HT-29 (cell line): ENCODE data around the gene CST9. TPM values are rescaled to one million over a fixed set of nuclear protein-coding genes. Genes with fewer than 3 reads are reported as not detected.
"Not testable (repeated sequence)": the region's sequence is repeated elsewhere in the genome, so short reads cannot be mapped to it uniquely, and the experiment has no call there.

Experiments used
- DNase-seq: peaks from one replicate; pipeline ENCODE4 v3.0.0-alpha.2; 2015; ENCODE audit warnings: low spot score
- total RNA-seq: library from RNA; depleted of rRNA; stranded (reverse); fragments of >200 nt; shearing (Covaris generic); gene quantifications from 2 replicates; pipeline ENCODE4 v1.2.3, GENCODE V29; 2014

CST9 gene
- total RNA-seq, 1 experiment from 2014 or later, result not detected

DNA sequence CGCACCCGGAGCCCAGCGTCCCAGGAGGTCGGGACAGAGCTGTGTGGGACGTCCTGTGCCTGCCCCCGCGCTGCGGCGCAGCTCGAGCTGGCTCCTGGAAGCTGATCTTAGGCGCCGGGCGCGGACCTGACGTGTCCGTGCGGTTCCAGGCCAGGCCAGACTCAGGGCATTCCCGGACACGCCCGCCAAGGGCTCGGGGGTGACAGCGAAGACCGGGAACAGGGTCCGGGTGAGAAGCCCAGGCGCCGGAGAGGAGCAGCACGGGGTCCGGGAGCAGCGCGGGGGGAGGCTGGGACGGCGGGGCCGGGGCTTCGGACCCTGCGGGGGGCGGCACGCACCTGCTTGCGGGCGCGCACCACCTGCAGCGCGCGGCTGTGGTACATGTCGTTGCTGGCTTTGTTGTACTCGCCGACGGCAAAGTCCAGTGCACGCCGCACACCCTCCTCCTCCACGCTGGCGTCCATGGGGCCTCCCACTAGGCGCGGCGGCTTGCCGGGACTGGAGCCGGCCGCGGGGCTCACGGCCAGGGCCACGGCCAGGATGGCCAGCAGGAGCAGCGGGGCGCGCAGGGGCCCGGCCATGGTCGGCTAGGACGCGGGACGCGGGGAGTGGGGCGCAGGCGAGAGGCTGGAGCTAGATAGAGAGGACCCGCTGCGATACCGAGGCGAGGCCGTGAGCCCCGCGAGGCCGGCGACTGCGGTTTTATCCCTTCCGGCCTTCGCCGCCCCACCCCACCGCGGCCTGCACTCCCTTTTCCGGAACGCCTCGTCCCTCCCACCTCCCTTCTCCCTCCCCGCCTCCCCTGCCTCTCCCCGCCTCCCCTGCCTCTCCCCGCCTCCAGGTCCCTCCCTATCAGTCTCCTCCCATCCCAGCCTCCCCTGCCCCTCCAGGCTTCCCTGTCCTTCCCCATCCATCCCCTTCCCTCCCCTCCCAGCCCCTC lies 31.8 kb upstream of the CST9 start, which contains the start of gene CST3:
CST3 (minus strand) TSS at position 674 of the 940 bp plus-strand sequence; CDS start at position 581, 93 bp downstream.
- DNase-seq, result peak; percentile 84

DNA sequence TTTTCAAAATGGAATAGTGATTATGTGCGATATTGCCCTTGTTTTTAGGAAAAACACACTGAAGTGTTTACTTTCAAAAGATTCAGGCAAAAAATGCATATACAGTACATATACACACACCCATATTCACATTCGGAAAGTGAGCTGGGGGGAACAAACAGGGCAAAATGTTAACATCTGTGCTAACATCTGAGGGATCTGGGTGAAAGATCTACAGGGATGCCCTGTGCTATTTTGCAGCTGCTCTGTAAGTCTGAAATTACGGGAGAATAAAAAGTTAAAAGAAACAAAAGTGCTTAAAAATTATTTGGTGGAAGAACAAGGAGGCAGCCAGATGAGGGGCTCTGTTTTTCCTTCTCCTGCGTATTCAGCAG lies 31.2 kb upstream of the CST9 start:
- no peak for DNase-seq

GRCh38 chr20:23636182-23636907 lies 30.6 kb upstream of the CST9 start:
- DNase-seq, result no peak

DNA sequence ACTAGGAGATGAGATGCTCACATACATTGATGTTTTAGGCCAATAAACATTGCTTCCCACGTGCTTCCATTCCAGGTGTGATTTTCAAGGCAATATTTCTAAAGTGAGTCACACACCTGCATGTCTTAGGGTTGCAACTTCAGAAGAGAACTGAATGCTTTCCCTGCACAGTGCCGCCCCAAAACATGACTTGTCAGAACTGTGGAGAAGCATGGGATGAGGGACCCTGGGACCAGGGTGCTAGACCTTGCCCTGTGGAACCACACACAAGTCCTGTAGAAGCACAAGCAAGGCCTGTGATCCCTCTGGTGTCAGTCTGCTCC lies 30.0 kb upstream of the CST9 start:
- not testable (repeated sequence) for DNase-seq

GRCh38 chr20:23634985-23635767 lies 29.5 kb upstream of the CST9 start:
- DNase-seq, result no peak

DNA sequence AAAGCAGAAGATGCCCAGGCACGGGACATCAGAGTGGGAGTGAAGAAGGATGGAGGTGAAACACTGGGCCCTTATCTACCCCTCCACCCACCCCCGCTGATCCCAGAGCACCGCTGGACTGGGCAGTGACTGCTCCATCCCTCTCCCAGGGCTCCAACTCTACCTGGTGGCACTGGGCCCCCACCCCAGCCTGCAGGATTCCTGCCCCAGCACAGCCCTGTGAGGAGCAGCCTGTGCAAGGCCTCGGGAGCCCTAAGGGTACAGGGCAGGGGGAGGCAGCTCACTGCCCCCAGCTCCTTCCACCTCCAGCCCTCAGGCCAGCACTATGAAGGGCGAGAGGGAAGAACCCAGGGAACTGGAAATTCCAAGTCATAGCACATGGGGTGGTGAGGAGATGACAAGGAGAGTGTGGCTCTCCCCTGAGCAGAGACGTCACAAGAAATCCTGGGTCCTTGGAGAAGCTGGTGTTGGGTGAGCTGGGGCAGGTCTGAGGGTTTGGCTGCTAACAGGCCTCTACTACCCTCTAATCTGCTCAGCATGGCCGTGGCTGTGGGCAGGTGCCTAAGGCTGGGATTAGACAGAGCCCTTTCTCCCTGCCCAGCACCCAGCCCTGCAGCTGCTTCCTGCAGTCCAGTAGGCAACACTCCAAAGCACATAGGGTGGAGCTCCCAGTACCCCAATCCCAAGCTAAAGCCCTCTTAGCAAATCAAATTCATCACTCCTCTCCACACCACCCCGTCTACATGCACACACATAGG lies 28.5 kb upstream of the CST9 start:
- DNase-seq, result no peak

DNA sequence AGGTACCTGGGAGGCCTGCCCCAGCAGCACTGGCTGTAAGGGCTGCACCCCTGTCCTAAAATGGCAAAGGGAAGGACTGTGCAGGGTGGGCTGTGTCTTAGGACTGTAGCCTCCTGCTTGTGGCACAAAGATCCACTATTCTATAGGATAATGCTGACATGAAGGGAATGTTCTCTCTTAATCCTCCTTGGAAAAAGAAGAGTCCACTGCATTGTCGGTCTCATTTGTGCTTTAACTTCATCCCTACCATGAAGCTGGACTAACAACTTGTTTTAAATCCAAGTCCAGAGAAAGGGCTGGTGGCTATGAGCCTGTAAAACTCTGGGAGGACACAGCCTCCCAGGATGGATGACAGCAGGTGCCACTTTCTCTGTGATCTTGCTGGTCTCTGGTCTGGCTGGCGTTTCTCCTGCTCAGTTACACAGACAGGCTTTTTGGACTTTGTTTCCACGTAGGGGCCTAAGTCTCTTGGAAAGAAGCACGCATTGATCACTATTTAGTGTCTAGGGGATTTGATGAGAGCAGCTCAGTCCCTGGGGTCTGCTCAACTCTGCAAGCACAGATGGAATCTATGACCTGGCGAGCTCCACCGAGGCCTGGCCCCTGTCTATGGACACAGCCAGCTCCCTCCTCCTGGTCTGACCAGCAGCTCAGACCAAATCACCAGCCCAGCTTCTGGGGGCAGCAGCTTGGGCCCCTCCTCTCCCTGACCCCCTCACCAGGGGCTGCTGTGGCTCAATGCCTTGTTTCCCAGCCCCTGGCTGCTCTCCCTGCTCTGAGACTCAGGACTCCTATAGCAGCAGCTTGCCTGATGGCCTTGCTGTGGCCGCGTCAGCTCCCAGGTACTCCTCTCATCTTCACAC lies 27.2 kb upstream of the CST9 start:
- DNase-seq, result no peak

- DNase-seq, result no peak
Measured at GRCh38 chr20:23631981-23632710, 26.4 kb upstream of the CST9 start.

DNA sequence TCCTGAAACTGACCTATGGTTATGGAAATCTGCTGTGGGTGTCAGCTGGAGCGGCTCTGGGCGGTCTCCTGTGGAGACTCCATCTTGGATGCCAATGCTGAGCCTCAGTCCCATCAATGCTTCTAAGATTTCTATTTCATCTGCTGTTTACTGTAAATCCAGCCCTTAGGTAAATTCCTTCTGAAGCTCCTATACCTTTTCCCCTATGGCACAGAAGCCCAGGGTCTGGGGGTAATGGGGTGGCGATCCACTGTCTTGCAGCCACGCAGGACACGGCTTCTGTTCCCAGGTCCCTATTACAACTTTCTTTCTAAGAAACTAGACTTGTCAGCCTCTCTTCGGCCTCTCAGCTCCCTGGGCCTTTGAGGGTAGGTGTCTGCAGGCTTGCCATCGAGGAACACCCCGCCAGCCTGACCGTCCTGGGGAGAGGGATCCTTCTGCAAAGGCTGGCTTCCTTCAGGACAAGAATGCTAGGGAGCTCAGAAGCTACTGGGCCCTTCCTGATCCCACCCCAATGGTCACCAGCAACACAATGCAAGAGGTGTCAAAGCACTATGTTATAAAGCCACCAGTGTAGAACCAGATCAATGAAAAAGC lies 25.6 kb upstream of the CST9 start:
- no peak for DNase-seq

DNA sequence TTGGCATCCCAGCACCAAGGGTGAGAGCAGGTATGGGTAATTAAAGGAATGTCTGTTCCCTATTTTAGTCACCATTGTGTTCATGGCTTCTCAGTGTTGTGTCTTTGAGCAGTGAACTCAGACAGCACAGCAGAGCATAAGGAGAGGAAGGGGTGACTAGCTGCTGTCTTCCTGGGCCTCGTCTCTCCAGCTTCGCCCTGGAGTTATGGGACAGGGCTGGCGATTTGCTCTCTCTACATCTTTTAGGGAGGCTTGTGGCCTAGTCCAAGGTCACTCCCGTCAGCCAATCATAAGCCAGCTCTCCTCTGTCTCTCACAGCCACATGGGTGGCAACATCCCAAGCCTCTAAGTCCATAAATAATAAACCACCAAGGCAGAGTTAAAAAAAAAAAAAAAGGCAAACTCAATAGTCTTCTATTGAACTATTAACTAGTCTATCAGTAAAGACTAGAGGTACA lies 24.7 kb upstream of the CST9 start:
- DNase-seq, result no peak

- DNase-seq, result no peak
Measured at GRCh38 chr20:23629542-23630391, 24.1 kb upstream of the CST9 start.

GRCh38 chr20:23629017-23629541 lies 23.4 kb upstream of the CST9 start:
- DNase-seq, result peak; percentile 88

DNA sequence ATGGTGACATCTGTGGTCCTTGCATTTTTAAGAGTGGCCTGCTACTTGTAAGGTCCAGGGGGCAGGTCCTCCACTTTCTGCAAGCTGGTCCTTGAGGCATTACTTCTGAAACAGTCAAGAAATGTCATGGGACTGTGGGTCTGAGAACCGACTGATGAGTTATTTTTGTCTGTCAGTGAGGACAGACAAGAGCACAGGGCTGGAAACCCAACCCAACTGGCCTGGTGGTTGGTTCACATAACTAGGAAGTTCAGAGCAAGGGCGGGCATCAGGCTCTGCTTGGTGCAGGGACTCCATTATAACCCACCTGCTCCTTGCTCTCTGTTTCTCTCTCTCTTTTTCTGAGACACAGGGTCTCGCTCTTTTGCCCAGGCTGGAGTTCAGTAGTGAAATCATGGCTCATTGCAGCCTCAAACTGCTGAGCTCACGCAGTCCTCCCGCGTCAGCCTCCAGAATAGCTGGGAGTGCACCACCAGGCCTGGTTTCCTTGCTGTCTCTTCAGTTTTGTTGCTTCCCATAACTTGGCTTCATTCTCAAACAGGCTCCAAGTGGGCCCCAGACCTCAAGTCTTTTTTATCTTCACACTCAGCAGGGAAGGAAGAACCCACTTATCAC lies 22.8 kb upstream of the CST9 start:
- no peak for DNase-seq

DNA sequence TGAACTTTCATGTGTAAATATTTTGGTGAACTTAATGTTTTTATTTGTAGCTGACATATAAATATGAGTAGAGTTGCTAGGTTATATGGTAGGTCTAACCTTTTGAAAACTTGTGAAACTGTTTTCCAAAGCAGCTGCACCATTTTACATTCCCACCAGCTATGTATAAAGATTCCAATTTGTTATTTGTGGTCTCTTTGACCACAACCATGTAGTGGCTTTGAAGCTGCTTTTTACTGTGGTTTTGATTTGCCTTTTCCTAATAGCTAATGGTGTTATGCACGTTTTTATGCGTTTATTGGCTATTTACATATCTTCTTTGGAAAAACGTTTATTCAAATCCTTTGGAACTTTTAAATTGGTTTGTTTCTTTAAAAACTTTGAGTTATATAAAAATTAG lies 21.8 kb upstream of the CST9 start:
- no peak for DNase-seq

DNA sequence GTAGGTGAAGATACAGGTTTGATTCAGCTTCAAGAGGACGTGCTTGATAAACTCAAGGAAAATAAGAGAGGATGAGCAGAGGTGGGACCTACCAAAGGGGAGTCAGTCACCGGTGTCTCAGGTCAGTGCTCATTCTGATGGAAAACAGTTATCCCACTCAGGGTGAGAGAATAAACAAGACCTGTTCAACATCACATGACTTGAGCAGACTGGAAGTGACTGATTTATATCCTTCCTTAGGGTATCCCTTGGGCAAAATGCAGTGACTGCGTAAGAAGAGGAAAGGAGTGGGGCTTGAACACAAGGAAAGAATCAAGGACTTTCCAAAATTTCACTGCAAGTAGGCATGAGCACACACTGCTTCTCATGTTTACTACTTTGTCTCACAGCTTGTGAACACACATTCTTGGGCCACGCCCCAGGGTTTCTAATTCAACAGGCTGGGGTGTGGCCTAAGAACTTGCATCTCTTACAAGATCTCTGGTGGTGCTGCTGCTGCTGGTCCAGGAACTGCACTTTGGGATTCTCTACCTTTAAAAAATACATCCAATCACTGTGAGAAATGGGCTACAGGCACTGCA lies 20.4 kb upstream of the CST9 start:
- DNase-seq, result no peak

- DNase-seq, result no peak
Measured at GRCh38 chr20:23625236-23625964, 19.7 kb upstream of the CST9 start.
